T-helper 17 cell (primary cell): ENCODE measurements around the gene SRC. TPM values are rescaled to one million over a fixed set of nuclear protein-coding genes. Genes with fewer than 3 reads are reported as not detected.

ENCODE experiments used
- ATAC-seq: fragments of 150-1000 bp; cut with Tn5 transposase; 2 replicates; pipeline ENCODE4 v1.10.0; 2021; ENCODE audit warnings: mild to moderate bottlenecking, moderate library complexity
- DNase-seq, 3 donors: peaks; one replicate each; pipeline versions ENCODE4 v3.0.0 to v3.0.0-alpha.2; 2020 to 2021
- H3K9me3 ChIP-seq: one replicate; pipeline ENCODE4 v1.7.0; 2013; ENCODE audit warnings: low read length, mild to moderate bottlenecking; ENCODE audit not compliant: control insufficient read depth, poor library complexity, severe bottlenecking
- H3K27ac Mint-ChIP-seq: one replicate; pipeline ENCODE4 v1.8.0; 2022; ENCODE audit warnings: mild to moderate bottlenecking, moderate library complexity, mixed read lengths
- H3K27me3 Mint-ChIP-seq: one replicate; pipeline ENCODE4 v1.8.0; 2022; ENCODE audit warnings: mixed read lengths
- H3K36me3 Mint-ChIP-seq: one replicate; pipeline ENCODE4 v1.8.0; 2022; ENCODE audit warnings: low read depth, mixed read lengths
- H3K4me1 Mint-ChIP-seq: one replicate; pipeline ENCODE4 v1.8.0; 2022; ENCODE audit warnings: mild to moderate bottlenecking, mixed read lengths
- H3K4me3 Mint-ChIP-seq: one replicate; pipeline ENCODE4 v1.8.0; 2022; ENCODE audit warnings: mild to moderate bottlenecking, moderate library complexity, mixed read lengths
- total RNA-seq, 4 donors: library from RNA in 2 of 4; stranded (reverse) in 2 of 4; gene quantifications; one replicate each; pipeline ENCODE4 v1.2.3 and lab custom pipeline; 2022 to 2026

SRC gene
- total RNA-seq, 2 donors from 2014 or later, result 6.2 to 22.8 TPM

DNA sequence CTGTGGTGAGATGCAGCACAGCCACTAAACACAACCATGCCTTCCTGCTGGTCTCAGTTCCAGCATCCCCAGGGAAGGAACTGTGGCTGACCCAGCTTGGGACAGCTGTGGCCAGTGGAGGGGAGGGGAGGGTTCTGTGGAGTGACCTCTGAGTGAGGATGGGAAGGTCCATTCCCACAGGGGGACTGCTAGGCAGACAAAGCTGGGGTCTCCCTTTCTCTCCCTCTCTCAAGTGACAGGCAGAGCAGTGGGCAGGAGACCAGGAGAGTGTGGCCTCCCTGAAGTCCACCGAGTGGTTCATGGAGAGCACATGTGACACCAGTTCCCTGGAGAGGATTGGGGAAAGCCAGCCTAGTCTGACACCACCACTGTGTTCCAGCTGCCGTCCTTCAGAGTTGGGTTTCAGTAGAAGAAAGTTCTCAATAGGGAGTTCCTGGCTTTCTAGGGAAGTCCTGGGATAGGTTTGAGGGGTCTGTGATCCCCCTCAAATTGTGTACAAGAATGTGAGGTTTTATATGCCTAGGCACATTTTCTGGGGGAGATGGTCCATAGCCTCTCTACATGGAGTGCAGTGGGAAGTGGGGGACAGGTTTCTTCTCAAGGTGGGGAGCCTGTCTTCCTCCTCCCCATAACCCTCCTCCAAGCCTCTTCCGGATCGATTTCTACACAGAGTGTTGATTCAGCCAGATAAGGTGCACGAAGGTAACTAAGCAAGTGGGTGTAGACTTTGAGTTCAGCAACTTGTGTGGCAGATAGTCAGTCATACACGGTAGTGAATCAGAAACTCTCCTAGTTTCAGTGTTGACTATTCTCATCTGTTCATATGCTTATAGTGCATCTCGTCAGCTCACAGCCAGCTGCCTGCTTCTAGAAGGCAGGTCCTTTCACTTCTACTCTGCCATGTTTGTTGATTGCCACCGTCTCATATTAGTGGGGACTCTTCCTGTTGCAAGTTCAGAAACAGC is 37.6 kb upstream of the SRC start:
- H3K36me3 Mint-ChIP-seq, result no peaks in the 10 kb centered on the region
- no peak overlapping the region for H3K4me3 Mint-ChIP-seq
- H3K9me3 ChIP-seq, result no peaks in the 10 kb centered on the region
- no peaks in the 10 kb centered on the region for H3K27me3 Mint-ChIP-seq
- H3K4me1 Mint-ChIP-seq, result peaks cover 17% of the 10 kb centered on the region
- H3K27ac Mint-ChIP-seq, result peak overlapping the region; percentile 51
- DNase-seq (no peak), ATAC-seq (peak; percentile 10)

DNA sequence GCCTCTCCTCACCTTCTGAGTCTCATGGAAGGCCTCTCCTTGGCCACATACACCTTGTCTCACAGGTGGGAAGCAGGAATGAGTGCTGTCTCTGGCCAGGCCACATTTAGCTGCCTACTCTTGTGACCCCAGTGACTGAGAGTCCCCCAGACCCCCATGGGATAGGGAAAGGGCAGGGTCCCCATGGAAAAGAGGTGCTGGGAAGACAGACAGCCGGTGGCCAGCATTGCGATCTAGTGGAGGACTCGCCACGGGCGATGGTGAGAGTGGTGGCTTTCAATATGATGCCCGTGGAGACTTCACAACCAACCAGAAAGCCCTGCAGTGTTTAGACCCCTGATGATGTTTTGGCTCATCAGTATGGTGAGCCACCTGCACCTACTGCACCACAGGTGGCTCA is 36.6 kb upstream of the SRC start:
- H3K4me1 Mint-ChIP-seq, result peaks cover 24% of the 10 kb centered on the region
- ATAC-seq, result no peak

GRCh38 chr20:37309936-37310590 is 35.9 kb upstream of the SRC start:
- no peak overlapping the region for H3K27ac Mint-ChIP-seq
- H3K4me1 Mint-ChIP-seq, result peaks cover 20% of the 10 kb centered on the region
- ATAC-seq (no peak), DNase-seq (no peak)
- H3K9me3 ChIP-seq, result no peaks in the 10 kb centered on the region
- H3K4me3 Mint-ChIP-seq, result no peak overlapping the region
- no peaks in the 10 kb centered on the region for H3K27me3 Mint-ChIP-seq
- H3K36me3 Mint-ChIP-seq, result peaks cover 2% of the 10 kb centered on the region

More for the DNA sequence above, 36.6 kb upstream of the SRC start:
- peak overlapping the region; percentile 51 for H3K27ac Mint-ChIP-seq
- H3K27me3 Mint-ChIP-seq, result no peaks in the 10 kb centered on the region
- H3K4me3 Mint-ChIP-seq, result no peak overlapping the region
- no peaks in the 10 kb centered on the region for H3K9me3 ChIP-seq
- DNase-seq, result no peak
- H3K36me3 Mint-ChIP-seq, result peaks cover 2% of the 10 kb centered on the region

DNA sequence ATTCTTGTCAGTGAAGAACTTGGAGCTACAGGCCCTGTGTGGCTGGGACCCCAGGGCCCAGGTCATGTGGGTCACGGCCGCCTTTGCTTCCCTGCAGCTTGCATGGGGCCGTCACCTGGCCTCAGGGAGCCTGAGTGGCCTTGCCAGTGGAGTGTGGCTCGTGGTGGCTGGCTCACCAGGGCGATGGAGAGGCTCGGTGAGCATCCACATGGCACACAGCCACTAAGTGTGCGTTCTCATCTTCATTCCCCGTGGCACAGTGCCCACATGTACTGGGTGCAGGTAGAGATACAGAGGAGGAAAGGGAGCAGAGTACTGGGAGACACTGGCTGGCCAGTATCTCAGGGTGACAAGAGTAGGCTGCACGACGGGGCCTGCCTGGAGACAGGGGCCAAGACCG is 35.0 kb upstream of the SRC start:
- Mint-ChIP-seq H3K27ac (no peak overlapping the region), H3K4me3 (no peak overlapping the region), H3K4me1 (peaks cover 22% of the 10 kb centered on the region), H3K36me3 (peaks cover 2% of the 10 kb centered on the region), H3K27me3 (no peaks in the 10 kb centered on the region)
- no peaks in the 10 kb centered on the region for H3K9me3 ChIP-seq
- DNase-seq (no peak), ATAC-seq (no peak)

GRCh38 chr20:37311710-37312355 is 34.1 kb upstream of the SRC start:
- H3K4me1 Mint-ChIP-seq, result peaks cover 27% of the 10 kb centered on the region
- peaks cover 2% of the 10 kb centered on the region for H3K36me3 Mint-ChIP-seq
- ATAC-seq, result no peak

GRCh38 chr20:37313546-37314091 is 32.3 kb upstream of the SRC start:
- Mint-ChIP-seq H3K4me1 (peaks cover 24% of the 10 kb centered on the region), H3K27me3 (no peaks in the 10 kb centered on the region), H3K27ac (peak overlapping the region; percentile 88), H3K36me3 (peaks cover 2% of the 10 kb centered on the region), H3K4me3 (no peak overlapping the region)
- no peak for ATAC-seq
- DNase-seq, result no peak
- H3K9me3 ChIP-seq, result no peaks in the 10 kb centered on the region

More at GRCh38 chr20:37311710-37312355, 34.1 kb upstream of the SRC start:
- H3K27ac Mint-ChIP-seq, result no peak overlapping the region
- DNase-seq, result no peak
- H3K9me3 ChIP-seq, result no peaks in the 10 kb centered on the region
- no peaks in the 10 kb centered on the region for H3K27me3 Mint-ChIP-seq
- no peak overlapping the region for H3K4me3 Mint-ChIP-seq

DNA sequence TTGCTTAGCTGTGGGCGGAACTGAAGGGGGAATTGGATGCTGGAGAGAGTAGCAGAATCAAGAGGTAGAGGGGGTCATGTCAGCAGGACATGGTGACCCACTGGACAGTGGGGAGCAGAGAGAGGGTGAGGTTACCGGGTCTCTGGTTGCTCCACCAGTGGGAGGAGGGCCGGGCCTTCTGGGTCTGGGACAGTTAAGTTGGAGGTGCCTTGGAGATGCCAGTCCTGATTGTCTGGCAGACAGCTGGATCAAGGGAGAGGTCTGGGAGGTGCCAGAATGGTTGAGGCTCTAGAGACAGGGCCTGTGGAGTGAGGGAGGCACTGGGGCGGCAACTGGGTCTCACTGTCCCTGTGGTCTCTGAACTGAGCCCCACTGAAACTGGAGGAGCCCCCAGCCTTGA is 31.8 kb upstream of the SRC start:
- peak overlapping the region; percentile 88 for H3K27ac Mint-ChIP-seq
- H3K9me3 ChIP-seq, result no peaks in the 10 kb centered on the region
- peaks cover 2% of the 10 kb centered on the region for H3K36me3 Mint-ChIP-seq
- peaks cover 23% of the 10 kb centered on the region for H3K4me1 Mint-ChIP-seq
- H3K27me3 Mint-ChIP-seq, result no peaks in the 10 kb centered on the region
- H3K4me3 Mint-ChIP-seq, result no peak overlapping the region
- ATAC-seq, result no peak
- DNase-seq, result no peak

GRCh38 chr20:37314617-37315016 is 31.3 kb upstream of the SRC start:
- H3K27me3 Mint-ChIP-seq, result no peaks in the 10 kb centered on the region
- H3K4me1 Mint-ChIP-seq, result peaks cover 26% of the 10 kb centered on the region
- H3K4me3 Mint-ChIP-seq, result no peak overlapping the region
- H3K9me3 ChIP-seq, result no peaks in the 10 kb centered on the region
- H3K27ac Mint-ChIP-seq, result peak overlapping the region; percentile 88
- ATAC-seq (no peak), DNase-seq (no peak)
- H3K36me3 Mint-ChIP-seq, result peaks cover 2% of the 10 kb centered on the region

DNA sequence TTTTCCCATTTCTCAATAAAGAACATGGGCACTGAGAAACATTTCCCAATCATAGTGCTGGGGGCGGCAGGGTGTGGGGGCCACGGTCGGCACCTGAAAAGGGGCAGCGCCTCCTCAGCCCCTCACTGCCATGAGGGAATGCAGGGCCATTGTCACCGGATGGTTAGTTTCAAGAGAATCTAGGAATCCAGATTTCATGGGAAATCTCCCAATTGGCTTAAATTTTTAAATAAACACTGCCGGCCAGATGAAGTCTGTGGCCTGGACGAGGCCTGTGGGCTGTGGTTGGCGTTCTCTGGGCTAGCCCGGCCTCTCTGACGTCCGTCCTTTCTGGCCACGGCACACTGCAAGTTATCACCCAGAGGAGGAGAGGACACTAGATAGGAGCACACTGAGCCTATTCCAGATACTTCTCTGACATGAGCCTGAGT is 30.9 kb upstream of the SRC start:
- H3K27ac Mint-ChIP-seq, result peak overlapping the region; percentile 88
- peaks cover 2% of the 10 kb centered on the region for H3K36me3 Mint-ChIP-seq
- no peaks in the 10 kb centered on the region for H3K9me3 ChIP-seq
- peaks cover 26% of the 10 kb centered on the region for H3K4me1 Mint-ChIP-seq
- H3K4me3 Mint-ChIP-seq, result no peak overlapping the region
- no peak for ATAC-seq
- H3K27me3 Mint-ChIP-seq, result no peaks in the 10 kb centered on the region
- DNase-seq, result no peak

DNA sequence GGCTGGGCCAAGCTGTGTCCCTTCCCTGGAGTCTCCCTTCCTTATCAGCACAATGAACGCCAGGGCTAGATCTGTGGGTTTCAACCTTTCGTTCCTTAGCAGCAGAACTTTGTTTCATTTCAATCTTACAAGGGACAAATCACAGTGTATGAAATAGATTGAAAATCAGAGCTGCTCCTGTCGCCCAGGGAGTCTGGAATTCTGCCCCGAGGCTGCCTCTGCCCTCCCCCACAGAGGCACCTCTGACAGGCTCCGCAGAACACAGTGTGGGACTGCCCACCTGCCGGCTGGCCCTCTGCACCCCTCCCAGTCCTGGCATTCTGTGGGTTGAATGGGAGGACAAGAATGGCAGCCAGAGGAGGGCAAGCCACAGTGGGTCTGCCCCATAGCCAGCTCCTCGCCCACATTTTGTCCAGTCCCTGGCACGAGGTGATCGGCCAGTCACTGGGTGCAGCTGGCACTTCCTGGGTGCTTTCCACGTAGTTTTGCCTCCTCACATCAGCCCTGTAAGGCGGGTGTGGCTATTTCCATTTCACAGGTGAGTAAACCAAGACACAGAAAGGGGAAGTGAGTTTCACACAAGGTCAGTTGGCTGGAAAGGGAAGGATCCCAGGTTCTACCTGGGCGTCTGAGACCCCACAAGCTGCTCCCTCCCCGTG is 30.4 kb upstream of the SRC start:
- no peaks in the 10 kb centered on the region for H3K27me3 Mint-ChIP-seq
- H3K36me3 Mint-ChIP-seq, result peaks cover 2% of the 10 kb centered on the region
- H3K27ac Mint-ChIP-seq, result peak overlapping the region; percentile 88
- DNase-seq (no peak), ATAC-seq (peak; percentile 46)
- no peak overlapping the region for H3K4me3 Mint-ChIP-seq
- no peaks in the 10 kb centered on the region for H3K9me3 ChIP-seq
- H3K4me1 Mint-ChIP-seq, result peaks cover 26% of the 10 kb centered on the region

- no peak overlapping the region for H3K4me3 Mint-ChIP-seq
- H3K27ac Mint-ChIP-seq, result peak overlapping the region; percentile 88
- no peaks in the 10 kb centered on the region for H3K9me3 ChIP-seq
- H3K36me3 Mint-ChIP-seq, result peaks cover 2% of the 10 kb centered on the region
- H3K4me1 Mint-ChIP-seq, result peaks cover 26% of the 10 kb centered on the region
- ATAC-seq, result peak; percentile 85
- no peak for DNase-seq
- H3K27me3 Mint-ChIP-seq, result no peaks in the 10 kb centered on the region
These were observed 29.7 kb upstream of the SRC start for GRCh38 chr20:37316116-37316774.

GRCh38 chr20:37316775-37317170 is 29.2 kb upstream of the SRC start:
- ATAC-seq (peak; percentile 18), DNase-seq (no peak)
- H3K9me3 ChIP-seq, result no peaks in the 10 kb centered on the region
- no peak overlapping the region for H3K4me3 Mint-ChIP-seq
- no peaks in the 10 kb centered on the region for H3K27me3 Mint-ChIP-seq
- H3K36me3 Mint-ChIP-seq, result peaks cover 2% of the 10 kb centered on the region
- H3K27ac Mint-ChIP-seq, result peak overlapping the region; percentile 88
- H3K4me1 Mint-ChIP-seq, result peaks cover 23% of the 10 kb centered on the region
